GM21381 (cell line): ENCODE data around the gene DAZAP1.
"Not testable (repeated sequence)": the region's sequence is repeated elsewhere in the genome, so short reads cannot be mapped to it uniquely, and the experiment has no call there.

ENCODE experiments used
- ATAC-seq: cut with Tn5 transposase; IDR thresholded peaks from one replicate; pipeline ENCODE4 v1.9.1; 2021; ENCODE audit warnings: mild to moderate bottlenecking, moderate library complexity; ENCODE audit not compliant: unreplicated experiment

DAZAP1 gene

GRCh38 chr19:1439525-1440417, 32.4 kb downstream of the DAZAP1 start:
- ATAC-seq = not testable (repeated sequence)

GRCh38 chr19:1440418-1440801, 33.0 kb downstream of the DAZAP1 start:
- ATAC-seq = no peak

- ATAC-seq = no peak
These were observed 33.6 kb downstream of the DAZAP1 start for GRCh38 chr19:1441022-1441426.

GRCh38 chr19:1441677-1442438, 34.5 kb downstream of the DAZAP1 start:
- no peak for ATAC-seq

- peak; percentile 57 for ATAC-seq
These were observed 38.0 kb downstream of the DAZAP1 start for GRCh38 chr19:1445185-1445931.

GRCh38 chr19:1445932-1446712, 38.7 kb downstream of the DAZAP1 start:
- ATAC-seq = no peak

- ATAC-seq = no peak
These were observed 39.5 kb downstream of the DAZAP1 start for GRCh38 chr19:1446713-1447481.

GRCh38 chr19:1447504-1447903, 40.1 kb downstream of the DAZAP1 start:
- no peak for ATAC-seq

- ATAC-seq = no peak
These were observed 40.6 kb downstream of the DAZAP1 start for GRCh38 chr19:1447944-1448343.

- no peak for ATAC-seq
These were observed 42.4 kb downstream of the DAZAP1 start, which contains the start of gene APC2 for GRCh38 chr19:1449467-1450442. Gene APC2 (plus strand): TSS chr19:1450121. CDS start chr19:1453002, 2,881 bp downstream.

GRCh38 chr19:1450735-1451731, 43.6 kb downstream of the DAZAP1 start:
- ATAC-seq = no peak

- no peak for ATAC-seq
These were observed 44.8 kb downstream of the DAZAP1 start for GRCh38 chr19:1451916-1452801.

- ATAC-seq = no peak
These were observed 45.6 kb downstream of the DAZAP1 start for GRCh38 chr19:1452802-1453524.

- ATAC-seq = no peak
These were observed 46.4 kb downstream of the DAZAP1 start for GRCh38 chr19:1453525-1454364.

- no peak for ATAC-seq
These were observed 47.6 kb downstream of the DAZAP1 start for GRCh38 chr19:1455002-1455335.
